RPMI7951 (cell line): ENCODE results near the gene ITIH4. TPM values are rescaled to one million over a fixed set of nuclear protein-coding genes. Genes with fewer than 3 reads are reported as not detected.

Experiments
- total RNA-seq: library from RNA; depleted of rRNA; stranded (reverse); fragments of >200 nt; shearing (Covaris generic); gene quantifications from 2 replicates; pipeline ENCODE4 v1.2.3, GENCODE V29; 2014; rRNA removed

The ITIH4 gene
- total RNA-seq, 1 experiment from 2014 or later = 0.48 TPM

Other genes with a start within 250 kb of the ITIH4 start
- 38.9 and 51.4 TPM in 2 replicates for gene PBRM1, start 144.8 kb downstream of the ITIH4 start, total RNA-seq
- gene GNL3, start 144.6 kb downstream of the ITIH4 start, total RNA-seq = 129 and 147 TPM in 2 replicates
- 107 and 130 TPM in 2 replicates for gene GLT8D1, start 124.9 kb downstream of the ITIH4 start, total RNA-seq
- gene SPCS1, start 124.6 kb downstream of the ITIH4 start, total RNA-seq = 209 and 214 TPM in 2 replicates
- gene NEK4, start 59.7 kb downstream of the ITIH4 start, total RNA-seq = 17.7 and 21.3 TPM in 2 replicates
- not detected in 2 replicates for gene ITIH1, start 53.1 kb downstream of the ITIH4 start, total RNA-seq
- gene ITIH3, start 35.9 kb downstream of the ITIH4 start, total RNA-seq = not detected in 2 replicates
- 1.1 and 1.3 TPM in 2 replicates for gene MUSTN1, start 4.3 kb upstream of the ITIH4 start, total RNA-seq
- 10.5 and 12.1 TPM in 2 replicates for gene STIMATE, start 66.9 kb upstream of the ITIH4 start, total RNA-seq
- gene SFMBT1, start 215.4 kb upstream of the ITIH4 start, total RNA-seq = 9.3 and 15.6 TPM in 2 replicates